UCSD-AML1 (cell line): ENCODE results near the gene GMDS.
A peak's percentile ranks its signal among the peaks of the same experiment; 100 is the strongest.

Experiments used
- DNase-seq: peaks from one replicate; lab custom pipeline; 2025; ENCODE audit not compliant: unreplicated experiment; lab: John Stamatoyannopoulos, UW

Gene GMDS

GRCh38 chr6:1842334-1842733 is 403.1 kb downstream of the GMDS start:
- no peak for DNase-seq

GRCh38 chr6:1841136-1841535 is 404.3 kb downstream of the GMDS start:
- no peak for DNase-seq

- no peak for DNase-seq
Observed at GRCh38 chr6:1840491-1841121, 404.8 kb downstream of the GMDS start.

GRCh38 chr6:1839361-1839760 is 406.0 kb downstream of the GMDS start:
- no peak for DNase-seq

DNA sequence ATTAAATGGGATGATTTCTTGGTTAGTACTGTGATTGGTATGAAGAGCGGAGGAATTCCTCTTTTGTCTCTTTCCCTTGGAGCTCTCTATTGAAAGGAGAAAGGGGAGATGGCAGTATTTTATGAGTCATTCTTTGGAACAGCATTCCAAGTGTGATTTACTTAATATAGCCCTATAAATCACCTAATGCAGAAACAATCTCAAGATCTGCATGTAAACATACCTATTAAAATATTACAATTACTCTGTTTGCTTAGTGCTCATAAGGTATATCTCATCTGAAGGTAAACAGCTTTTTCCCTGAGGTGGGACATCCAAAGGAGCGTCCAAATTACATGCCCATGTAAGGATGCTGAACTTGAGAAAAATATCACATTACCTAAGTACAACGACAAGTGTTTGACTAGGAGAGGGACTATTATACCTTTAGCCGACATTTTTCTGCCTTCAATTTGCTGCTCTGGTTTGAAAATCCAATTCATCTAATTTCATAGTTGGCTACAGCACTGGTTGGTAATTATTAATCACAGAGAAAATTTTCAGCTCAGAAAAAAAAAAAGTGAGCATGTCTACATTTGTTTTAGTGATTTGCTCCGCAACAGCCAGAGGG is 406.7 kb downstream of the GMDS start:
- no peak for DNase-seq

GRCh38 chr6:1837826-1838225 is 407.6 kb downstream of the GMDS start:
- no peak for DNase-seq

DNA sequence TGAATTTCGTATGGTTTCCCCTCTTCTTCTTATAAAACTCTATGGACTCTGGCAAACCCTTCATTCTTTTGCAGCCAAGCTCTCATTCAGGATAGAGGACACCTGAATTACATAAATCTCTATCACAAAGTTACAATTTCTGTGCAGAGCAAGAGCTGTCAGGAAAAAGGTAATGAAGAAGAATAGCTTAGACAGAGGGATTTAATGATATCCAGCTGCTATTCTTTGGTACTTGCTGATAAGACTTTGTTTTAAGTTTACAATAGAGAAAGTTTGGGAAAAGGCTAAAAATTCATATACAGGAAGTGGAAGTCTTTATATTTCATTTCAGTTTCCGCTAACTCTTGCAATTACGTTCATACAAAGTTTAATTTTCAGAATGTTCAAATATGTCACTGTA is 408.7 kb downstream of the GMDS start:
- DNase-seq: no peak

DNA sequence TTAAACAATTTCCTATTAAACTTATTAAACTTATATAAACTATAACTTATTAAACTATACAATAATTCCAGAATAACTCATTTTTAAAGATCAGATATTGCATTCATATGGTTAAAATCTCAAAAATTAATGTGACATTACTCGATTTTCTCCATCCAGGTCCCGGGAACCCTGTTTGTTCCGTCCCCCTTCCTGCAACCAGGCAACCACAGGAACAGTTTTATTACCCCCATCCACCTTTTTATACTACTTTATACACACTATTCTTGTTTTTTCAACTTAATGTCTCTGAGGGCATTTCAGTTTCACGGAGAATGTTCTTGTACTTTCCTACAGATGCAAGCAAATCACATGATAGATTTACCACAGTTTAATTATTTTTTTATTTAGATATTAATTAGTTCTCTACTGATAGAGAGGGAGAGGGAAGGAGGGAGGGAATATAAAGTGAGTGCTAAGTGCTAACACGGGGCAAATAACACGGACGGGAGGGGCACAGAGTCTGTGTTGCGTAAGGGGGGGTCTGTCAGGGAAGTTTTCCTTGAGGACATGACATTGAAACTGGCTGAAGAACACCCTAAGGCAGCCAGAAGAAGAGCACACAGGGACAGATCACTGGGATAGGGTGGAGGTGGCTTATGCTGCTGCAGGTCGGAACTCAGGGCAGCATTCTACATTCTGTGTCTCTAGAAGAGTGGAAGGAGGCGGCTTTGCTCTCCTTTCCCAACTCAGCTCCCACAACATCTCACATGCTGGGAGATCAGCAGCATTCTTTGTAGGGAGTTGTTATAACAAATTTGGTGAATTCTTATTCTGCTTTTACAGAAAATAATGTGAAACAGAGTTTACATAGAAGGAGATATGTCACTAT is 410.5 kb downstream of the GMDS start:
- DNase-seq: no peak

GRCh38 chr6:1834207-1834606 is 411.2 kb downstream of the GMDS start:
- no peak for DNase-seq

DNA sequence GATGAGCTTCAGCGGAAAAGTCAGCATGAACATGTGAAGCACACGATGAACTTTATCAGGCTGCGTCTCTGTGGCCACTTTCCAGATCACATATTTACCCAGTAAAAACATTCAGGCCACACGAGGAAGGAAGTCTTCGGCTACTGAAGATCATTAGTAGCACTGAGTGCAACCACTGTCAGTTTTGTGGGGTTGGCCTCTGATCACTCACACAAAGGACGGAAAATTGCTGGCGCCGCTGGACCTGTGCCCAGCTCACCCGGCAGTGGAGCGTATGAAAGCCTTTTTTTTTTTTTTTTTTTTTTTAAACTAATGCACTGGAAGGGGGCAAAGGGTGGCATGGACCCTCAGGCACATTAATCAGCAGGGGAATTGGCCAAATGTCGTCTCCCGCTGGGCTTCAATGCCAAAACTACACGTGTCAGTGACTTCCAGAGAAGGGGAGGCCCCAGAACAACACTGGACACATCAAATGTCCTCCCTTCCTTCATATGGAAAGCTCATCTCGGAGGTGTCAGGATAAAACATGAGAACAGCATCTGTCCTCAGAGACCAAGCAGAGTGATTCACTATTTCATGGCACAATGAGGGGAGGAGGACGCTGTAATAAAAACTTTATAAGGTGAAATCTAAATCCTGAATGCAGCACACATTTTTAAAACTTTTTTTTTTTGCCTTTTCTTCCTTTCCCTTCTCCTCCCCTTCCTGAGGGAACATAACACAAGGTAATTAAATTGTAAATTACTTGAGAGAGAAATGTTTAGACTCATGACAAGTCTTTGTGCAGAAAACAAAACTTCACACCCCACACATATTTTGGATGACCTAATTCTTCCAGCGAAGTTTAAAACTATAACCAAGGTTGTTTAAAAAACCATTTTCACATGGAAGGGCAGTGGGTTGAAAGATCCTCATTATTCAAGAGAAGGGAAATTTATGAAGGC is 412.3 kb downstream of the GMDS start:
- DNase-seq: peak; percentile 71

DNA sequence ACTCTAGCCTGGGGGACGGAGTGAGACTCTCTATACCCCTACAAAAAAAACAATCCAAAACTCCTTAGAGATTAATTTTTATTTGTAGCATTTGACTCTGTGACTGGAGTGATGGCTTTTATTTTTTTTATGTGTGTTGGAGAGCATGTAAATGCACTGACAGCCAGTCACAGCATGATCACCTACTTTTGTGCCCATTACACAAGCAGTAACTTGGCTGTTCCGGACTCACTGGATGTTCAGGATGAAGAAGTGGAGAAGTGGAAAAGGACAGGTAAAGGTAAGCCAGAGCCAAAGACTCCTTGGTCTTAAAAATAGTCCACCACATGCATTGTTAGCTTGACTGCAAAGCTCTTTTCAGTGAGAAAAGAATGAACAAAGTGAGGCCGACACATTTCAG is 413.0 kb downstream of the GMDS start:
- no peak for DNase-seq

DNA sequence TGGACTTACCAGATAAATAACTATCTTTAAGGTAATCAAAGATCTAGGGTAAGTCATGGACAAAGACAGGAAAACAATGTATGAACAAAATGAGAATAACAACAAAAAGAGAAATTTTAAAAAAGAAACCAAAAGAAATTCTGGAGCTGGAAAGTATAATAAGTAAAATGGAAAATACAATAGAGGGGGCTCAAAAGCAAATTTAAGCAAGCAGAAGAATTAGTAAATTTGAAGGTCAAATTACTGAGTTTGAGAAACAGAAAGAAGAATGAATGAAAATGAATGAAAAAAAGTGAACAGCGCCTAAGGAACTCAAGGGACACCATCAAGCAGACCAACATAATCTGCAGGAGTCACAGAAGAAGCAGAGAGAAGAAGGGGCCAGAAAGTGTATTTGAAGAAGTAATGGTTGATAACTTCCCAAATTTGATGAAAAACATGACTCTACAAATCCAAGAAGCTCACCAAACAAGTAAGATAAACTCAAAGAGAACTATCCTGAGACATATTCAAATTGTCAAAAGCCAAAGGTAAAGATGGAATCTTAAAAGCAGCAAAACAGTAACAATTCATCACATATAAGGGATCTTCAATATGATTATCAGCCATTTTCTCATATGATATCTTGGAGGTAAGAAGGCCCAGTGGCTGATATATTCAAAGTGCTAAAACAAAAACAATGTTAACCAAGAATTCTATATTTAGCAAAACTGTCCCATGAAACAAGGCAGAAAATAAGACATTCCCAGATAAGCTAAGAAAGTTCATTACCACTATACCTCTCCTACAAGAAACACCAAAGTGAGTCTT is 417.2 kb downstream of the GMDS start:
- no peak for DNase-seq

DNA sequence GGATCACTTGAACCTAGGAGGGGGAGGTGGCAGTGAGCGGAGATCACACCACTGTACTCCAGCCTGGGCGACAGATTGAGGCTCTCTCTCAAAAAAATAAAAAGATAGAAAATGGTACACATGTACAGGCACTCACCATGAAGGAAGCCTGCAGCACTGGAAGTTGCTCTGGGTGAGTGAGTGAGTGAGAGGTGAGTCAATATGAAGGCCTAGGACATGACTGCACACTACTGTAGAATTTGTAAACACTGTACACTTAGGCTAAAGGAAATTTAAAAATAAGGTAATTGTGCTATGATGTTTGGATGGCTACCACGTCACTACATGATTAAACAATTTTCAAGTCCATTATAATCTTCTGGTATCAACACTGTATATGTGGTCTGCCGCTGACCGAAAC is 419.5 kb downstream of the GMDS start:
- DNase-seq: no peak

DNA sequence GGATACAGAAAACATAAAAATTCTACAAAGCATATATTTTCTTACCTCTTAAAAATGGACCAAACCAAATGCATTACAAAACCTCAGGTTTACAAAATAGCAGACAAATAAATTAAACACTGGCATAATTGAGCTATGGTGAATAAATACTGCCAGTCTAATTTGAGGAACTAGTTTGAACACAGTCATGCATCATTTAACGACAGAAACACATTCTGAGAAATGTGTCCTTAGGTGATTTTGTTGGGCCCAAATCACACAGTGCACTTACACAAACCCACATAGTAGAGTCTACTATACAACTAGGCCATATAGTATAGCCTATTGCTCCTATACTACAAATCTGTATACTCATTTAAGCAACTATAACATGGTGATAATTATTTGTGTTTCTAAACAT is 420.1 kb downstream of the GMDS start:
- DNase-seq: no peak

GRCh38 chr6:1821513-1822183 is 423.8 kb downstream of the GMDS start:
- DNase-seq: no peak

- no peak for DNase-seq
Observed at GRCh38 chr6:1821164-1821512, 424.3 kb downstream of the GMDS start.

- no peak for DNase-seq
Observed at GRCh38 chr6:1820714-1821113, 424.7 kb downstream of the GMDS start.

- DNase-seq: no peak
Observed at GRCh38 chr6:1820165-1820564, 425.2 kb downstream of the GMDS start.

DNA sequence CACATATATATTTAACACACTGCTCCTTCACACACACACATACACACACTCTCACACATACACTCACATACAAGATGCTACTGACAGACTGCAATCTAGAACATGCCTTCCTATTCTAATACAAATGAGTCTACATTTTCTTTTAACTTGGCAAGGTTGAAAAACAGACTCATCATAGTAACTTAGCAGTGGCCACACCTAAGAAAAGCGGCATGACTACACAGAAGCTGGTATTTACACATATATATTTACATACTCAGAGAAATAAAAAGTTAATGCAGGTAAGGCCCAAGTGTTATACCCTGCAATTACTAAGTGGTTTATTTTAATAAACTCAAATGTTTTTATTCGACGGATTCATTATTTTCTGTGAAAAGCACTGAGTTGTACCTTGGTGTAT is 426.4 kb downstream of the GMDS start:
- DNase-seq: no peak
